K562 (cell line): ENCODE results near the gene HSDL2.

ENCODE experiments used
- ARNT ChIP-seq, 2 experiments: fragments of 450-650 bp; IDR thresholded peaks; 2 replicates each; pipeline ENCODE4 v1.6.1; 2016; ENCODE audit warnings: mild to moderate bottlenecking in 1 of 2
- EP300 ChIP-seq: IDR thresholded peaks from 2 replicates; pipeline ENCODE4 v1.6.1; 2012; ENCODE audit warnings: low read length, improper control_type of control experiment
- EZH2 ChIP-seq: IDR thresholded peaks from 2 replicates; pipeline ENCODE4 v1.6.1; 2012; ENCODE audit warnings: low read depth, mild to moderate bottlenecking, inconsistent platforms, low read length, borderline replicate concordance
- HSF4 ChIP-seq: fragments of 250-450 bp; sonication (Bioruptor Pico); IDR thresholded peaks from 2 replicates; pipeline ENCODE4 v2.1.2; 2022; ENCODE audit warnings: mild to moderate bottlenecking, moderate library complexity, borderline replicate concordance
- KAT2B ChIP-seq: IDR thresholded peaks from one replicate; pipeline ENCODE4 v1.6.1; 2012; ENCODE audit warnings: low read depth, mild to moderate bottlenecking, control low read depth, inconsistent platforms, low read length, moderate library complexity
- SRF ChIP-seq, 2 experiments: fragments of 250-450, 450-650 bp in 1 of 2; sonication (Bioruptor Pico) in 1 of 2; sonication (generic) in 1 of 2; formaldehyde crosslinking; IDR thresholded peaks; 2 replicates each; pipeline versions ENCODE4 v1.5.0 to v1.5.1; 2020 to 2022; ENCODE audit warnings: mild to moderate bottlenecking in 1 of 2, missing genetic modification reagents in 1 of 2
- TOE1 ChIP-seq, 2 experiments: fragments of 450-650 bp in 1 of 2; sonication (generic) in 1 of 2; formaldehyde crosslinking in 1 of 2; IDR thresholded peaks; 2 replicates each; pipeline versions ENCODE4 v1.7.1 to v1.8.0; 2016 to 2022; ENCODE audit warnings: borderline replicate concordance in 2 of 2, mild to moderate bottlenecking in 2 of 2, antibody characterized with exemption in 1 of 2, inconsistent platforms in 1 of 2, low read depth in 1 of 2, missing genetic modification reagents in 1 of 2, moderate library complexity in 1 of 2
- ZSCAN29 ChIP-seq: fragments of 450-650 bp; IDR thresholded peaks from 2 replicates; pipeline ENCODE4 v1.6.1; 2017
- TF ChIP-seq, protein P1 (sequence below): sonication (generic); formaldehyde crosslinking; IDR thresholded peaks from 2 replicates; pipeline ENCODE4 v1.8.1; 2022; ENCODE audit warnings: missing genetic modification reagents

- TF ChIP-seq KAT2B, result no peak
- no peak for TF ChIP-seq HSF4
- no peak for TF ChIP-seq ARNT (IDR thresholded peaks at IDR 0.05)
- no peak for TF ChIP-seq EP300
- TF ChIP-seq ZSCAN29, result no peak
- TF ChIP-seq, protein P1, sequence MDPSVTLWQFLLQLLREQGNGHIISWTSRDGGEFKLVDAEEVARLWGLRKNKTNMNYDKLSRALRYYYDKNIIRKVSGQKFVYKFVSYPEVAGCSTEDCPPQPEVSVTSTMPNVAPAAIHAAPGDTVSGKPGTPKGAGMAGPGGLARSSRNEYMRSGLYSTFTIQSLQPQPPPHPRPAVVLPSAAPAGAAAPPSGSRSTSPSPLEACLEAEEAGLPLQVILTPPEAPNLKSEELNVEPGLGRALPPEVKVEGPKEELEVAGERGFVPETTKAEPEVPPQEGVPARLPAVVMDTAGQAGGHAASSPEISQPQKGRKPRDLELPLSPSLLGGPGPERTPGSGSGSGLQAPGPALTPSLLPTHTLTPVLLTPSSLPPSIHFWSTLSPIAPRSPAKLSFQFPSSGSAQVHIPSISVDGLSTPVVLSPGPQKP (CRISPR knock-in tag), result no peak
- TF ChIP-seq EZH2, result no peak
- no peak for TF ChIP-seq SRF (CRISPR knock-in tag; IDR thresholded peaks at IDR 0.05)
- TF ChIP-seq TOE1 (IDR thresholded peaks at IDR 0.05; ENCODE audit: borderline replicate concordance), result no peak
- no peak for TF ChIP-seq TOE1 (CRISPR knock-in tag; IDR thresholded peaks at IDR 0.05; ENCODE audit: borderline replicate concordance, low read depth)
Measured at GRCh38 chr9:112505607-112506006, 125.7 kb downstream of the HSDL2 start.
